ENCODE measurements around the gene GRIA1.

The GRIA1 gene

DNA sequence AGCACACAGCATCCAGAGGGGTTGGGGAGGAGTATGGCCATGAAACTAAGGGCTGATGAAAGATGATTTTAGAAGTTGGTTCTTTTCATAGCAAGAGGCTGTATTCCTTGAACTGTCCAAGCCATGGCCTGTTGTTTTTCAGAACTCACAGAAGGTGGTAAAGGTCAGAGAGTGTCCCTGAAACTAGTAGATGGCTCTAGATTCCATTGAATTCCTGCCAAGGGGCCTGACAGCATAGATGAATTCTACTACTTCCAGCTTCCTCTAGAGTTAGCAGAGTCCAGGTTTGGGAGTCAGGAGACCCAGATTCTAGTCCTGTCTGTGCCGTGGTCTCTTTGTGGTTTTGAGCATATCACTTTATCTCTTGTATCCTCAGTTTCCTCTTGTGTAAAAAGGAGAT lies 101.6 kb downstream of the GRIA1 start:
- no peak overlapping the region for H3K4me3 Mint-ChIP-seq
- no peaks in the 10 kb centered on the region for H3K27me3 Mint-ChIP-seq (ENCODE audit: low read depth)
- H3K4me1 Mint-ChIP-seq (ENCODE audit: low read depth): no peaks in the 10 kb centered on the region
- no peaks in the 10 kb centered on the region for H3K36me3 Mint-ChIP-seq (ENCODE audit: low read depth)
- no peaks in the 10 kb centered on the region for H3K9me3 Mint-ChIP-seq
- no peak overlapping the region for H3K27ac Mint-ChIP-seq

DNA sequence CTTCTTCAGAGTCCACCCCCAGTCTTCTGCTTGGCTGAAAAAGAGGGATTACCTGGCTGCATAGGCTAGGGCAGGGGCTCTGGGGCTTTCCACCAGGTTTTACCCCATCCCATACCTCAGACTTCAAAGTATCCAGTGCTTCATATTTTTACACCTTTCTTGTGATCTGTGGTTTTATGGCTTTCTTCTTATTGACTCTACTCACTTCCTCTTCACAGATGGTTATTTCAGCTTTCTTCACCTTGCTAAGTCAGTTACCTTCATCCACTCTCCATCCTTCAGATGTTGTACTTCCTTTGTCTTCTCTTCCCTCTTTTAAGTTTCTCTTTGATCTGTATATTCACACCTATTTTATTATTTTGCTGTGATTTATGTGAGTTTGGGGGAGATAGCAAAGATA lies 104.3 kb downstream of the GRIA1 start:
- Mint-ChIP-seq H3K27ac (no peak overlapping the region), H3K4me3 (no peak overlapping the region), H3K9me3 (no peaks in the 10 kb centered on the region), H3K36me3 (ENCODE audit: low read depth) (no peaks in the 10 kb centered on the region), H3K4me1 (ENCODE audit: low read depth) (peaks cover 2% of the 10 kb centered on the region), H3K27me3 (ENCODE audit: low read depth) (no peaks in the 10 kb centered on the region)

DNA sequence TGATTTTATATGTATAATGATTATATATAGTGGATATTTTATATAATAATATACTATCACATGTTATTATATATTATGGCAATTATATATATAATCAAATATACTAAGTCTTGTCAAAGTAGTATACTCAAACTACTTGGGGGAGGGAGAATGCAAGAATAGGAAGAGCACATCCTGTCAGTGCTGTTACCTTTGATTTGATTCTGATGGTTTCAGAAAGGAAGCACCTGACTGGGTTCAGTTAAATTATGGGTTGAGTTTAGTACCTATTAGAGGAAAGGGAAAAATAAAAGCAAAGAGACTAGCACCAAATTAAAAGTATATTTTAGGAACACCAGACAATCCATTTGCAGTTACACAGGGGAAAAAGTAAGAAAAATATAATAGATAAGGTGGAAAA lies 107.6 kb downstream of the GRIA1 start:
- no peaks in the 10 kb centered on the region for H3K9me3 Mint-ChIP-seq
- no peak overlapping the region for H3K4me3 Mint-ChIP-seq
- H3K27ac Mint-ChIP-seq: no peak overlapping the region
- no peaks in the 10 kb centered on the region for H3K36me3 Mint-ChIP-seq (ENCODE audit: low read depth)
- no peaks in the 10 kb centered on the region for H3K27me3 Mint-ChIP-seq (ENCODE audit: low read depth)
- H3K4me1 Mint-ChIP-seq (ENCODE audit: low read depth): peaks cover 2% of the 10 kb centered on the region

DNA sequence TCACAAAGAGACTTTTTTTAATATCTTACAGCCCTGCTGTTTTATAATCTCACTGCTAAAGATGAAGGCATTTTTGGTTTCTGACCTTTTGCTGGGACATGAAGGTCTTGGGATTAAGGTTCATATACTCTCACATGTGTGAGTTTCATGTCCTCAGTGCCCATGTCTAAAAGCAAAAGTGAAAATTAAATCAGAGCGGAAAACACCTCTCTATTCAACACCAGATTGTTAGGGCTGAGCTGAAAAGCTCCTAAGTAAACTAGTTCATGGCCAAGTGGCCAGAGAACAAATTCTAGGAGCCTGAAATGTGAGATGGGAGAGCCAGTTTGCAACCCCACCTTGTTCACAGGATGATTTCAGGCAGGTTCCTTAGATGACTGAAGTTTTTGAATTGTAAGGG lies 110.9 kb downstream of the GRIA1 start:
- H3K36me3 Mint-ChIP-seq (ENCODE audit: low read depth): no peaks in the 10 kb centered on the region
- no peaks in the 10 kb centered on the region for H3K9me3 Mint-ChIP-seq
- H3K4me3 Mint-ChIP-seq: no peak overlapping the region
- peaks cover 2% of the 10 kb centered on the region for H3K4me1 Mint-ChIP-seq (ENCODE audit: low read depth)
- no peaks in the 10 kb centered on the region for H3K27me3 Mint-ChIP-seq (ENCODE audit: low read depth)
- no peak overlapping the region for H3K27ac Mint-ChIP-seq

DNA sequence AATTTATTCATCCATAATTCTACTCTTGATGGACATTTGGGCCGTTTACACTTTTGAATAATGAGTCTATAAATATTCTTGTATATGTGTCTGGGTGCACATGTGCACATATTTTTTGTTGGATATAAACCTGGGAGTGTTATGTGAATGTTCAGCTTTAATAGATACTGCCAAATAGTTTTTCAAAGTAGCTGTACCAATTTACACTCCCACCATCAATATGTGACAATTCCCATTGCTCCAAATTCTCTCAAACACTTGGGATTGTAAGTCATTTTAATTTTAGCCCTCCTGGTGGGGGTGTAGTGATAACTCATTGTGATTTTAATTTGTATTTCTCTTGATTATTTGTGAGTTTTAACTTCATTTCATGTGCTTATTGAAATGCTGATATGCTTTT lies 114.9 kb downstream of the GRIA1 start:
- H3K9me3 Mint-ChIP-seq: no peaks in the 10 kb centered on the region
- H3K27ac Mint-ChIP-seq: no peak overlapping the region
- H3K4me1 Mint-ChIP-seq (ENCODE audit: low read depth): no peaks in the 10 kb centered on the region
- no peaks in the 10 kb centered on the region for H3K27me3 Mint-ChIP-seq (ENCODE audit: low read depth)
- H3K36me3 Mint-ChIP-seq (ENCODE audit: low read depth): no peaks in the 10 kb centered on the region
- no peak overlapping the region for H3K4me3 Mint-ChIP-seq

DNA sequence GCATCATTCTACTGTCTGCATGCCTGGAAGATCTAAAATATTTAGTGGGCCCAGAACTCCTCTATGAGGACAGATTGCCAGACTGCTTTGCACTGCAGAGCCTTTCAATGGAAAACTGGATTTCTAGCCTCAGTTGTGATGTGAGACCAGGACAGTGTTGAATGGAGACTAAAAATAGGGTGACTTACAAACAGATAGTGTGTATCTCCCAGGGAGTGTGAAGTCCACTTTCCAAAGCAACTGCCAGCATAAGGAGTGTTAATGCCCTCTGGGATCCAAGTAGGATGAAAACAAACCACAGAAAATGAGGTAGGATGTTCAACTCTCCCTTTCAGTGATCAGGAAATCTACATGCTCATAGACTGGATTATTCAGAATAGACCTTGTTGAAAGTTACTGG lies 119.5 kb downstream of the GRIA1 start:
- no peak overlapping the region for H3K27ac Mint-ChIP-seq
- H3K36me3 Mint-ChIP-seq (ENCODE audit: low read depth): no peaks in the 10 kb centered on the region

DNA sequence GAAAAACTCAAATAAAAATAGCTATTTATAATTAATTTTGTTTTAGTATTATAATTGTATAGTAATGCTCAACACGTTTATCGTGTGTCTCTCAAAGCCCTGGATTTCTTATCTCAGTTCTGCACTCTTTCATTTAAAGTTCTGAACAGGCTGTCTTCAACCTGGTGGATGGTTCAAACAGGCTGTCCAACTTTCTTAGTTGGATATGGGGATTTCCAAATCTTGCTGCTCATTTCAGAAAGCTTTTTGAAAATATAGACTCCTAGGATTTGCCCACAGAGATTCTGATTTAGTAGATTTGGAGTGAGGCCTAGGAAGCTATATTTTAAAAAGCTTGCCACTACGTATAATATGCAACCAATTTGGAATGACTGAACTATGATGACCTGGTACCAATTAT lies 120.3 kb downstream of the GRIA1 start:
- no peaks in the 10 kb centered on the region for H3K4me1 Mint-ChIP-seq (ENCODE audit: low read depth)
- no peak overlapping the region for H3K27ac Mint-ChIP-seq
- no peaks in the 10 kb centered on the region for H3K9me3 Mint-ChIP-seq
- H3K4me3 Mint-ChIP-seq: no peak overlapping the region
- H3K27me3 Mint-ChIP-seq (ENCODE audit: low read depth): no peaks in the 10 kb centered on the region
- no peaks in the 10 kb centered on the region for H3K36me3 Mint-ChIP-seq (ENCODE audit: low read depth)

More for the DNA sequence above, 119.5 kb downstream of the GRIA1 start:
- Mint-ChIP-seq H3K4me1 (ENCODE audit: low read depth) (no peaks in the 10 kb centered on the region), H3K9me3 (no peaks in the 10 kb centered on the region), H3K27me3 (ENCODE audit: low read depth) (no peaks in the 10 kb centered on the region), H3K4me3 (no peak overlapping the region)

DNA sequence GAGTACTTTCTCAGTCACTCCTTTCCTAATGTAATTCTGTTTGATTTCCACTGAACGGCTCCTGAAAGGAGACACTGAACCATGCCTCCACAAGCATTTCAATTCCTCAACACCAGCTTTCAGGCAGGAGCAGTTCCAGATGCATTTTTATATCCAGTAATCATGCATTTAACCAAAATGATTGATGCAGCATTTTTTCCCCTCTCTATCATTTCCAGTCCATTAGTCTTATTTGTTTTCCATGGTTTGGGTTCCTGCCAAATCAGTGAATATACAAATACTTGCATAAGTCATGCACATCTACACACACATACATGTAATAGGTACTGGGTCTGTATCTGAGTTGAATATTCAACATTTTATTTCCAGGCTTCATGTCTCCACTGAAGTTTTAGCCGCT lies 122.7 kb downstream of the GRIA1 start:
- Mint-ChIP-seq H3K4me3 (no peak overlapping the region), H3K27ac (no peak overlapping the region), H3K9me3 (no peaks in the 10 kb centered on the region), H3K4me1 (ENCODE audit: low read depth) (no peaks in the 10 kb centered on the region), H3K27me3 (ENCODE audit: low read depth) (no peaks in the 10 kb centered on the region), H3K36me3 (ENCODE audit: low read depth) (no peaks in the 10 kb centered on the region)

DNA sequence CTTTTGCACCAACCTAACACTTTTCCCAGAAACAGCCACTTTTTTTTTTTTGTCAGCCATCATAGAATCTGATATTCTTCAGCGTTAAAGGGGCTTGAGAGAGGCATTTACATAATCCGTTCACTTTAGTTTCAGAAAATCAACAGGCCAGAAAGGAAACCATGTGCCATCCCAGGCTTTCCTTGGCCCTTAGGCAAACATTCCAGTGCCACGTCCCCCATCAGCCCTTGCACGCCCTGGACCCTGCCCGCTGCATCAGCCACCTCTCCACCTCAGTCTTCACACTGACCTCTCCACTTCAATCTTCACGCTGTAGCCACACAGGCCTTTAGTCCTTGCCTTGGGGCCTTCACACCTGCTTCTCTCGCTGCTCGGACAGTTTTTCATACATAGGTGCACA lies 123.2 kb downstream of the GRIA1 start:
- Mint-ChIP-seq H3K4me1 (ENCODE audit: low read depth) (no peaks in the 10 kb centered on the region), H3K4me3 (no peak overlapping the region), H3K36me3 (ENCODE audit: low read depth) (no peaks in the 10 kb centered on the region), H3K27ac (no peak overlapping the region), H3K9me3 (no peaks in the 10 kb centered on the region), H3K27me3 (ENCODE audit: low read depth) (no peaks in the 10 kb centered on the region)

DNA sequence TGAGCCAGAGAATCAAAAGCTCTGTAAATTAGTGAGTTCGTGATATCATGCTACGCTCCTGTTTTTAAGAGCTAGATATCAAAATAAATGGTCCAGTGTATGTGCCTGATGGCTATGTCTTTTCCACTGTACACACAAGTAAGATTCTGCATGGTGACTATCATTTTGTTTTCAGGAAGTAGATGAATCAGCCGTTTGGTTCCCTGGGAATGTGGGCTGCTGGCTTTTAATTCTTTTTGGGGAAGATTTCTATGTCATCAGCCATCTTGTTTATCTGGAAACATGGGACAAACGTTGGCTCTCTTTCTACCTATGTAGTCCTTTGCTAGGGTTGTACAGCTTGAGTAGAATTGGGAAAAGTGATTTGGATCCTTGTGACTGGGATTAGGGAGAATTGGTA lies 126.7 kb downstream of the GRIA1 start:
- H3K27ac Mint-ChIP-seq: no peak overlapping the region
- H3K27me3 Mint-ChIP-seq (ENCODE audit: low read depth): no peaks in the 10 kb centered on the region
- no peak overlapping the region for H3K4me3 Mint-ChIP-seq
- H3K9me3 Mint-ChIP-seq: no peaks in the 10 kb centered on the region
- no peaks in the 10 kb centered on the region for H3K36me3 Mint-ChIP-seq (ENCODE audit: low read depth)
- no peaks in the 10 kb centered on the region for H3K4me1 Mint-ChIP-seq (ENCODE audit: low read depth)

DNA sequence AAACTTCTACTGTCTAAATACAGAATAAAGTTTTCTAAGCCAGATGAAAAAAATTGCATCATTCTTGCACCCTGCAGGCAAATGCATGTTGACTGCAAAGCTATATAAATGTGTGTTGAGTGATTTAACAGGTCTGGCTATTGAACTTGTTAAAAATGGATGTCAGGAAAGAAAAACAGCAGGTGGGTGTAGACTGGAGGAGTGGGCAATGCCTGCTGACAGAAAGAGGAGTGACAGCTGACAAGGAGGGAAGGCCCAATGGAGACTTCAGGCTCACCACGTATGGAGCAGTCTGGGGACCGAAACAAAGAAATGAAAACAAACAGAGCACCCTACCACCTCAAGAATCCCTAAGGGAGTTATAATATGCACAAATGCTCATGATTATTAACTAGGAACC lies 127.8 kb downstream of the GRIA1 start:
- Mint-ChIP-seq H3K4me3 (no peak overlapping the region), H3K9me3 (no peaks in the 10 kb centered on the region), H3K27ac (no peak overlapping the region), H3K27me3 (ENCODE audit: low read depth) (no peaks in the 10 kb centered on the region), H3K4me1 (ENCODE audit: low read depth) (no peaks in the 10 kb centered on the region), H3K36me3 (ENCODE audit: low read depth) (no peaks in the 10 kb centered on the region)

DNA sequence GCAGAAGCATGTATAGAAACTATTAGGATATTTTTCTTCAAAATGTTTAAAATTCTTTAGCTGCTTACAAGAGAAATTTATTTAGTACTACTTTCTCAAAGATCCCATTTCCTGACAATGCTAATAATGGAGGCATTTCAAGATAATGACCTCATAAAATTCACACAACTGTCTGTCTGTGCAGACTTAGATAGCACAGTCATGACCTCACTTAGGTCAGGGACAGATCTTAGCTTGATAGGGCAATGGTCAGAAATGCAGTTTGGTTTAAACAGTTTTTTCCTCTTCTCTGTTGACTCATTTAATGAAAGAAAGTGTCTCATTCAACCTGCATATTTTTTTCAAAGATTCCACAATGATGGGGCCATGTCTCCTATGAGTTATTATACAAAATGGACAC lies 128.4 kb downstream of the GRIA1 start:
- Mint-ChIP-seq H3K27ac (no peak overlapping the region), H3K4me3 (no peak overlapping the region), H3K9me3 (no peaks in the 10 kb centered on the region), H3K4me1 (ENCODE audit: low read depth) (no peaks in the 10 kb centered on the region), H3K27me3 (ENCODE audit: low read depth) (no peaks in the 10 kb centered on the region), H3K36me3 (ENCODE audit: low read depth) (no peaks in the 10 kb centered on the region)

DNA sequence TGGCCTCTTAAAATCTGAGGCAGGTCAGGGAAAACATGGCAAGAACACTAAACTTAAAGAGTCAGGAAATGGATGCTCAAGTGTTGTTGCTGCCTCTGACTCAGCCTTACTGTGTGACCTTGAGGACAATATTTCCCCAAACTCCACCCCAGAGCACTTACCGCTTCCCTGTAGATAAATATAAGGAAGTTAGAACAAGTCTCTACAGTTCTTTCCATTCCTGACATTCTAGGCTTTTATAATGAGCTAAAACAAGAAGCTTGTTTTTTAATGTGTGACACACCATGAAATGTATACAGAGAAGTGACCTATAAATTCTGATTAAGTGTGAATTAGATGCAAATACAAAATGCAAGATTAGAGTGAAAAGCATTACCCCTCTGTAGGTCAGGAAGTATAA lies 129.3 kb downstream of the GRIA1 start:
- H3K4me1 Mint-ChIP-seq (ENCODE audit: low read depth): no peaks in the 10 kb centered on the region
- no peaks in the 10 kb centered on the region for H3K27me3 Mint-ChIP-seq (ENCODE audit: low read depth)
- H3K4me3 Mint-ChIP-seq: no peak overlapping the region
- no peaks in the 10 kb centered on the region for H3K36me3 Mint-ChIP-seq (ENCODE audit: low read depth)
- no peak overlapping the region for H3K27ac Mint-ChIP-seq
- H3K9me3 Mint-ChIP-seq: no peaks in the 10 kb centered on the region

DNA sequence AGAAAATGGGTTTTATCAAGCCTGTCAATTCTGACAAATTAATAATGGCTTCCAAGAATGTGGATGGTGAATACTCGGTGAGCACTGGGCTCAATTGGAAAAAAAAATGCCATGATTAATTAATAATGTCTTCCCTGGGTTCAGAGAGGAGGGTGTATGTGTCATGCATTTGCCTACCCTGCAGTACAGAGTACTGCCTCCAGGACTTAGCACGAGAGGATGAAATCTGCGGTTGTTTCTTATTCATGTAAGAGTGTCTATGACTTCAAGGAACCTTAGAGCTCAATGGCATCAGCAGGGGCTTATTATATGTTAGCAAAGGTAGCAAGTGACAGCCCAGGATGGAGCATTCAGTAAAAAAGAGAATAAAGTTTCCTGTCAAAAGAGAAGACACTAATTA lies 132.7 kb downstream of the GRIA1 start:
- Mint-ChIP-seq H3K4me1 (ENCODE audit: low read depth) (no peaks in the 10 kb centered on the region), H3K4me3 (no peak overlapping the region), H3K36me3 (ENCODE audit: low read depth) (no peaks in the 10 kb centered on the region)

DNA sequence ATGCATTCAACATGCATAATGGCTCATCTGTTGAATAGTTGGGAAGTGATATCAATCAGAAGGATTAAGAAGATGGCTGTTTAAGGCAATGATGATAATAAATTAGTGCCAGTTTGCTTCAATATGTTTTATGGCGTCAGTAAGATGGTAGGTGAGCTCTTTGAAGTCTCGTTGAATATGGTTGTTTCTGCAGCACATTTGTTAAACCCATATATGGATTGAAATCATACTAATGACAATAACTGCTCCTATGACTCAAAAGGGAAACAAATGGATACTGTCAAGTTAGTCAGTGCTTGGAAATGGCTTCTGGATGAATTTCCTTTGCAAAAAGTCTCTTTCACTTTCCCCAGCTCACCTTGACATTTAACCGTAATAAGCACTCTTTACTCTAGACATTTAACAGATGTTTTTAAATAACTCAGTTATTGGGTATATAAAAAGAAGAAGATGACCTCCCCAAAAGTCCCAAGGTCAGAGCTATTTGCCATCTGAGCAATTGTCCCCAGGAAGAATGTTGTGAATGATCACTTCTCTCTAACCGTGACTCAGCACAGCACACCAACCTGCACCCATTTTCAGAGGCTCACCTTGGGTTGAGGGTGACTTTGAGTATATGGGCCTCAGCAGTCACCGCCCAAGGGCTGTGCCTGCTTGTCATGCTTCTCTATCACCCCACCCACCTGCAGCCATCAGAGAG lies 133.4 kb downstream of the GRIA1 start:
- no peaks in the 10 kb centered on the region for H3K4me1 Mint-ChIP-seq (ENCODE audit: low read depth)
- H3K27ac Mint-ChIP-seq: no peak overlapping the region
- H3K4me3 Mint-ChIP-seq: no peak overlapping the region
- H3K36me3 Mint-ChIP-seq (ENCODE audit: low read depth): no peaks in the 10 kb centered on the region
- H3K27me3 Mint-ChIP-seq (ENCODE audit: low read depth): no peaks in the 10 kb centered on the region
- no peaks in the 10 kb centered on the region for H3K9me3 Mint-ChIP-seq

More for the DNA sequence above, 132.7 kb downstream of the GRIA1 start:
- no peaks in the 10 kb centered on the region for H3K27me3 Mint-ChIP-seq (ENCODE audit: low read depth)
- H3K9me3 Mint-ChIP-seq: no peaks in the 10 kb centered on the region
- no peak overlapping the region for H3K27ac Mint-ChIP-seq

DNA sequence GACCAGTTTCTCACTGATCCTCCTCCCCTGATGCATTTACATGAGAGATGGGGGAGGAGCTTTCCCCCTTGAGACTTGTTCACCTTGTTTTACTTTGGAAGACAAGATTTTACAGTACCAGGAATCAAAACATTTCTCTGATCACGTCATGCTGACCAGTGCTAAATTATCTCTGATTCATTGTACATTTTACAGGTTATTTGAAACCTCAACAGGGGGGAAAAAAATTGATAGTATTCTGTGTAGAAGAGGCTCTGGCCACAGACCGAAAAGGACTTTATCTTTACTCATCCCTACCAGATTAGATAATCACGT lies 133.9 kb downstream of the GRIA1 start:
- H3K4me3 Mint-ChIP-seq: no peak overlapping the region

More for the DNA sequence above, 133.9 kb downstream of the GRIA1 start:
- no peaks in the 10 kb centered on the region for H3K4me1 Mint-ChIP-seq (ENCODE audit: low read depth)
- H3K9me3 Mint-ChIP-seq: no peaks in the 10 kb centered on the region
- H3K36me3 Mint-ChIP-seq (ENCODE audit: low read depth): no peaks in the 10 kb centered on the region
- H3K27ac Mint-ChIP-seq: no peak overlapping the region
- H3K27me3 Mint-ChIP-seq (ENCODE audit: low read depth): no peaks in the 10 kb centered on the region

Data from T-helper 1 cell treated with Interleukin-12 subunit alpha and Interleukin-12 subunit beta and Interleukin-4 antibody, amounts not matched to agents 30 μg/mL and 1 μg/mL, for 36 hours (primary cell).